Measurements from ENCODE around the gene AVL9.

GRCh38 chr7:32602470-32602869, 107.2 kb downstream of the AVL9 start:
- TF ChIP-seq CTCF (conservative IDR thresholded peaks at IDR 0.05; ENCODE audit: low read depth, low read length) (no peak), EZH2 (IDR thresholded peaks at IDR 0.05; ENCODE audit: borderline replicate concordance, low read depth, low read length, poor library complexity, severe bottlenecking) (no peak)
